GM19240 (cell line): ENCODE data around the gene UBE2E3.
"Not testable (repeated sequence)": the region's sequence is repeated elsewhere in the genome, so short reads cannot be mapped to it uniquely, and the experiment has no call there.

Experiments used
- DNase-seq: peaks from one replicate; pipeline ENCODE4 v3.0.0; 2011; ENCODE audit warnings: low spot score; ENCODE audit not compliant: insufficient read length

The UBE2E3 gene

GRCh38 chr2:180980106-180980942 is at the start of gene UBE2E3:
Gene UBE2E3 (plus strand): TSS chr2:180980605. CDS start chr2:180982043, 1,438 bp downstream.
- peak; percentile 41 for DNase-seq

- DNase-seq = no peak
Observed at GRCh38 chr2:180931841-180932240, 48.6 kb upstream of the UBE2E3 start.

- no peak for DNase-seq
Observed at GRCh38 chr2:180933332-180933731, 47.1 kb upstream of the UBE2E3 start.

GRCh38 chr2:180934911-180935310 is 45.5 kb upstream of the UBE2E3 start:
- DNase-seq = no peak

DNA sequence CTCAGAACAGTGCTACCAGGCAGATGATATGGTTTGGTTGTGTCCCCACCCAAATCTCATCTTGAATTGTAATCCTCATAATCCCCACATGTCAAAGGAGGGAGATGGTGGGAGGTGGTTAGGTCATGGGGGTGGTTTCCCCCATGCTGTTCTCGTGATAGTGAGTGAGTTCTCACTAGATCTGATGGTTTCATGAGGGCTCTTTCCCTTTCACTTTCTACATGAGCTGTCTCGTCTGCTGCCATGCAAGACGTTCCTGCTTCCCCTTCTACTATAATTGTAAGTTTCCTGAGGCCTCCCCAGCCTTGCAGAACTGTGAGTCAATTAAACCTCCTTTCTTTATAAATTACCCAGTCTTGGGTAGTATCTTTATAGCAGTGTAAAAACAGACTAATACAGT is 42.9 kb upstream of the UBE2E3 start:
- not testable (repeated sequence) for DNase-seq

DNA sequence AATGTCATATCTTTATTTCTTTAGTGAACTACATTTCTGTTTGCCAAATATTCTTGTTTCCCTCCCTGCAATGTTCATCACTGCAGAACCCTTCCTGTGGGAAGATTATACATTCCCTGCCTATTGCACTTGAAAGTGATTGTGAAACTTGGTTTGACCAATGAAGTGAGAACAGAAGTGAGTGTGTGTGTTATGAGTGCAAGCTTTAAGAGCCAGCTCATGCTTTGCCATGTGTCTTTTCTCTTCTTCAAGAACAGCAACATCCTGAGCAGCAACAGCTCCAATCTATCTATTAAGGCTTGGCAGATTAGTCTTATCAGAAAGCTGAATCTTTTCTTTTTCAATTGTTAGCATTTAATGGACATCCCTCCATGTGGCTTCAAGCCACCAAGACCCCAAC is 42.0 kb upstream of the UBE2E3 start:
- no peak for DNase-seq

DNA sequence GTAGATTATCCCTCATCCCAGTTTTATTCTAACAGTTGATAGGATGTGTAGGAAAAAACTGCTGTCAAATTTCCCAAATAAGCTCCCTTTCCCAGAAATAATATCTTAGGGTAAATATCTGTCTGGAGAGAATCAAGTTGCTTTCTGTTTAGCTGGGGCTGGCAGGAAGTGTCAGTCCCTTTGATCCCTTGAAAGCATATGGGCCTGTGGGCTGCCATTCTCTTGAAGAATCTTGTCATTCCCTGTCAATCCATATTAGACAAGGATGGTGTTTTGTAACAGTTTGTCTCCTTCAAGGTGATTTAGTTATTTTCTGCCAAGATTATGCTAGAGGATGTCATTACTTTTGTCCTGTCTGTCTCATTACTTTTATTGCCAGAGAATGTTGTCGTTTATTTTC is 37.1 kb upstream of the UBE2E3 start:
- no peak for DNase-seq

GRCh38 chr2:180944372-180944771 is 36.0 kb upstream of the UBE2E3 start:
- DNase-seq = no peak

DNA sequence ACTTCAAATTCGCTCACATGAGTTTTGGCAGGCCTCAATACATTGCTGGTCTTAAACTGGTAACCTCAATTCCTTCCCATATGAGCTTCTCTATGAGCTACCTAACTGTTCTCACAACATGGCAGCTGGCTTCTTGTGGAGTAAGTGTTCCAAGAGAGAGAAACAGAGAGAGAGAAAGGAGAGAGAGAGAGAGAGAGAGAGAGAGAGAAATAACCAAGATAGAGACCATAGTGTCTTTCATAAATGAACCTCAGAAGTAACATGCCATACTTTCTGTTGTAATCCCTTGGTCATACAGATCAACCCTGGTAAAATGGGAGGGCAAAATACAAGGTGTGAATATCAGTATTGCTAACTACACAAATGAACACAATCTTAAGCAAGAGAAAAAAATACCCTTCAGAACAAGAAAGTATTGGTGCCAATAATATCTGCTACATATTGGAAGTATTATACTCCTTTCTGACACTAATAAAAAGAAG is 33.2 kb upstream of the UBE2E3 start:
- no peak for DNase-seq

- no peak for DNase-seq
Observed at GRCh38 chr2:180949896-180950295, 30.5 kb upstream of the UBE2E3 start.

DNA sequence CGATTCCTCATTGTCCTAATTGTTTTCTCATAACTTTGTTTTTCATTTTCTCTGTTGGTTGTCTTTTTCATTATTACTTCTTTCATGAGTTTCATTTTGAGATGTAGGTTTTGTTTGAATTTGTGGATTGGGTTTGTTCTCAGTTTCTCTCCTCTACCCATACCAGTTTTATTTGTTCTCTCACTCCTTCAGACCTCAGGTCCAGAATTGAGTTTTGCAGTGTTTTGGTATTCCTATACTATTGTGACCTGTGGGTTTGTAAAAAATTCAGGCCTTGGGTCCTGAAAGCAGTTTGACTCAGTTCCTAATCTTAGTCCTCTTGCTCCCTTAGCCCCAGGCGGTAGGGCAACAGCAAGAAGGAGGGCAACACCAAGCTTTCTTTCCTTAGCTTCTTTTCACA is 28.3 kb upstream of the UBE2E3 start:
- no peak for DNase-seq

GRCh38 chr2:180952731-180953336 is 27.6 kb upstream of the UBE2E3 start:
- no peak for DNase-seq

DNA sequence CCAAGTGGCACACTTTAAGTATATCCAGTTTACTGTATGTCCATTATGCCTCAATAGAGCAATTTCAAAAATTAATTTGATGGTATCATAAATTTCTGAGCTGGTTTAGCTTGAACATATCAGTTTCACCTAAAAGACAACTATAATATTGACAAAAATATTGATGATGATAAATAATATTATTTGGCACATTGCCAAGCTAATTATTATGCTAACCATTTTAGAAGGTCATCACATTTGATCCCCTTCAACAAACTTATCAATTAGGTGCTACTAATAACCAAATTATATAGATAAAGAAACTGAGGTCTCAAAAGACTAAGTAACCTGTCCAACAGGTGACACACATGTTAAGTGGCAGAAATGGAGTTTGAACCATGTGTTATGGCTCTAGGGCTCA is 26.9 kb upstream of the UBE2E3 start:
- DNase-seq = no peak

GRCh38 chr2:180955101-180955500 is 25.3 kb upstream of the UBE2E3 start:
- no peak for DNase-seq

DNA sequence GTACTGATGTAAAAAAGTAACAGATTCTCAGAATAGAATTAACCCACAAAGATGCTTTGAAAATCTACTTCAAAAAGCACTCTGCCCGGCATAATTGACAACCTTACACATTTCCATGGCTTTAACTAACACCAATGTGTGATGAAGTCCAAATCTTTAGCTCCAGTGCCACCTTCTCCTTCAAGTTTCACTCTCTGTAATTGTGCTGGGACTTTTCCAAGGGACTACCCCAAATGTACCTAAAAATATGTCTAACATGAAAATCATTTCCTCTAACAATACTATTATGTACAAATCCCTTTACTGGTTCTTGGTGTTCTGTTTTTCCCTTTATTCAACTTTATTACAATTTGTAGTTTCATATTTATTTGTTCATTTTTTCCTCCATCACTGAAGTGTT is 20.6 kb upstream of the UBE2E3 start:
- no peak for DNase-seq

DNA sequence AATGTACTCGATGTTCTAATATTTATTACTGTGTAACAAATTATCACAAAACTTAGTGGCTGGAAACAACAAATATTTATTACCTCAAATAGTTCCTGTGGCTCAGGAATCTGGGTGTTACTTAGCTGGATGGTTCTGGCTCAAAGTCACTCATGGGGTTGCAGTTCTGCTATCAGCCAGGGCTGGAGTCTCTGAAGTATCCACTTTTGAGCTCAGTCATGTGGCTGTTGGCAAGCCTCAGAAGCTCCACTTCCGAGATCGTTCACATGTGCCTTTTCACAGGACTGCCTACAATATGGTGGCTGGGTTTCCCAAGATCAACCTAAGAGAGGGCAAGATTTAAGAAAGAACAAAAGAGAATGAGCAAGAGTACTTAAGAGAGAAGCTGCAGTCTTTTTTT is 19.4 kb upstream of the UBE2E3 start:
- DNase-seq = no peak

- no peak for DNase-seq
Observed at GRCh38 chr2:180962727-180963314, 17.6 kb upstream of the UBE2E3 start.

- no peak for DNase-seq
Observed at GRCh38 chr2:180966378-180966777, 14.0 kb upstream of the UBE2E3 start.

DNA sequence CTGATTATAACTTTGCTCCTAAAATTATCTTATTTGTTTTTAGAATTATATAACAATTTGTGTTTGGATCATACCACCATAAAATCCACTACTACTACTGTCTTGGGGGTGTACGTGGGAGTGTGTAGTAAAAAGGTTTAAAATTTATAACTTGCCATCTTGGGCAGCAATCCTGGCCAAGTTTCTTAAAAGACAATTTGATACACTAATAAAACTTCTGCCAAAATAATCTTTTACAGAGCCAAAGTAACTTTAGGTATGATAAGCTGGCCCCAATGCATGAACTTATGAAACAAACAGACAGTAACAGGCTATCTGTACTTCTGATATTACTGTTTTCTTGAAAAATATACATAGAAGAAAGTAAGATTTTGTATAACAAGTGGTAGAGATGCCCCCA is 11.3 kb upstream of the UBE2E3 start:
- DNase-seq = no peak

- DNase-seq = no peak
Observed at GRCh38 chr2:180970016-180970415, 10.4 kb upstream of the UBE2E3 start.

DNA sequence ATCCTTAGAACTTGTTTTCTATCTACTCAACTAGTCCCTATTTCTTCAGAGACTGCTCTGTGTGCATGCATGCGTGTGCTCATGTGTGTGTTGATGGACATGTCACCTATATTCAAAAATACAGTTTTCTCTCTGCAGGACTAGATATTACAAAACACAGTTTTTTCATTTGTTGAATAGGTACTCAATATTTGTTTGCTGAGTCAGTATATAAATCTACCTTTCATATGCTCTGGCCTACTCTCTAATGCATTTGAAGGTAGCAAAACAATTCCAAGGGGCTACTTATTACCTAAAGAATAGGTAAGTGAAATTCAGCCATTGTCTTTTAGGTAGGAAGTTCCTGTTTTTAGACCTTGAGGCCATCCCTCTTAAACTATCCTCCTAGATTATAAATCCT is 8.6 kb upstream of the UBE2E3 start:
- no peak for DNase-seq

GRCh38 chr2:180975585-180975984 is 4.8 kb upstream of the UBE2E3 start:
- no peak for DNase-seq
